Measurements from ENCODE around the gene OLIG2. TPM values are rescaled to one million over a fixed set of nuclear protein-coding genes. Genes with fewer than 3 reads are reported as not detected.

OLIG2 gene
- polyA plus RNA-seq, 1 of the 3 experiments (the other 2 are of a cell fraction), result not detected

DNA sequence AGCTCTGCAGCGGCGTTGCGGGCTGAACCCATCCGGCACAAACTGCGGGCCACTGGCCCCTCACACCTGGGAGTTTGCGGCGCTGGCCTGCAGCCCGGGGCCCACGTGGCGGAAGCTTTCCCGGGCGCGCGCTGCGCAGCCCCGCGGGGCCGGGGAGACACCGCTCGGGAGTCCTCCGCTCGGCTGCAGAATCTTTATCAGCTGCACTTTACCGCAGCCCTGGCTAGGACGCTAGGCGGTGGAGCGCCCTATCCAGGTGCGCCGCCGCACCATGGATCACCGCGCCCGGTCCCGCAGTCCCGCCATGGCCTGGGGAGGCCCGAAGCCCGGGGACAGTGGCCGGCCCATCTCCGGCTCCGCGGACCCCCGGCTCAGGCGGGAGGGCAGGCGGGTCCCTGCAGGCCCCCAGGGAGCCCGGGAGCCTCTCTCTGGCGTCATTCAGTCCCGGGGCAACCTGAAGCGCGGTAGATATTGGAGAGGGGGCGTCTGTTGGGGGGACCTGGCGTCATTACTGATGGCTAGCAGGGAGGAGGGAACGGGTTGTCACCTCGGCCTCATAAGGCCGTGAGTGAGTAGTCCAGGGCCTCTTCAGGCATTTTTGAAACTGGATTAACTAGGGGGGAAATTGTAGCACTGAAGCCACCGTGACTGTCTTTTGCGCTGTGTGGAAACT is 5.7 kb upstream of the OLIG2 start:
- no peak overlapping the region for H3K9ac ChIP-seq
- H3K27ac ChIP-seq (ENCODE audit: low read depth in 2 of 2, low read length in 1 of 2), result no peak overlapping the region
- no peaks in the 10 kb centered on the region for H4K20me1 ChIP-seq (ENCODE audit: insufficient read depth)
- DNase-seq, result peak; percentile 29
- no peak overlapping the region for H2AFZ ChIP-seq (ENCODE audit: low read depth)
- H3K36me3 ChIP-seq (replicated peaks in 1 of 2; ENCODE audit: control insufficient read depth in 1 of 2, insufficient read depth in 2 of 2, low read length in 1 of 2), result no peaks in the 10 kb centered on the region
- H3F3A ChIP-seq (replicated peaks; ENCODE audit: insufficient read depth), result no peaks in the 10 kb centered on the region
- ChIA-PET CTCF (interaction anchor here (1.2 kb wide), 1 partner anchor 80 kb away, joined by 3 read pairs; no protein-coding TSS in a partner anchor), POLR2A (no interaction called here)
- peaks cover 95% of the 10 kb centered on the region for H3K27me3 ChIP-seq (ENCODE audit: insufficient read depth)
- WGBS (ENCODE audit: low lambda C conversion rate), result 9% methylated on average over 10 of the region's 55 CpGs
- no peaks in the 10 kb centered on the region for H3K79me2 ChIP-seq (ENCODE audit: insufficient read depth)
- TF ChIP-seq, protein P1, sequence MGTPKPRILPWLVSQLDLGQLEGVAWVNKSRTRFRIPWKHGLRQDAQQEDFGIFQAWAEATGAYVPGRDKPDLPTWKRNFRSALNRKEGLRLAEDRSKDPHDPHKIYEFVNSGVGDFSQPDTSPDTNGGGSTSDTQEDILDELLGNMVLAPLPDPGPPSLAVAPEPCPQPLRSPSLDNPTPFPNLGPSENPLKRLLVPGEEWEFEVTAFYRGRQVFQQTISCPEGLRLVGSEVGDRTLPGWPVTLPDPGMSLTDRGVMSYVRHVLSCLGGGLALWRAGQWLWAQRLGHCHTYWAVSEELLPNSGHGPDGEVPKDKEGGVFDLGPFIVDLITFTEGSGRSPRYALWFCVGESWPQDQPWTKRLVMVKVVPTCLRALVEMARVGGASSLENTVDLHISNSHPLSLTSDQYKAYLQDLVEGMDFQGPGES (IDR thresholded peaks at IDR 0.05; ENCODE audit: low read depth, low read length), result no peak
- TF ChIP-seq FOSL2 (IDR thresholded peaks at IDR 0.05; ENCODE audit: borderline replicate concordance, low read depth) (no peak), GABPA (IDR thresholded peaks at IDR 0.05; ENCODE audit: low read depth) (no peak), ZBTB33 (IDR thresholded peaks at IDR 0.05; ENCODE audit: borderline replicate concordance, low read depth) (no peak), NRF1 (IDR thresholded peaks at IDR 0.05; ENCODE audit: low read depth, low read length) (no peak), POLR2AphosphoS5 (IDR thresholded peaks at IDR 0.05; ENCODE audit: low read depth, low read length) (no peak), CHD2 (IDR thresholded peaks at IDR 0.05; ENCODE audit: low read length, partially characterized antibody) (no peak), TAF1 (IDR thresholded peaks at IDR 0.05; ENCODE audit: borderline replicate concordance, low read depth, low read length) (no peak), YY1 (IDR thresholded peaks at IDR 0.05; ENCODE audit: low read depth) (no peak), FOXM1 (IDR thresholded peaks at IDR 0.05; ENCODE audit: low read depth) (no peak), EZH2phosphoT487 (IDR thresholded peaks at IDR 0.05; ENCODE audit: borderline replicate concordance, low read depth) (no peak)
- TF ChIP-seq, protein P2, sequence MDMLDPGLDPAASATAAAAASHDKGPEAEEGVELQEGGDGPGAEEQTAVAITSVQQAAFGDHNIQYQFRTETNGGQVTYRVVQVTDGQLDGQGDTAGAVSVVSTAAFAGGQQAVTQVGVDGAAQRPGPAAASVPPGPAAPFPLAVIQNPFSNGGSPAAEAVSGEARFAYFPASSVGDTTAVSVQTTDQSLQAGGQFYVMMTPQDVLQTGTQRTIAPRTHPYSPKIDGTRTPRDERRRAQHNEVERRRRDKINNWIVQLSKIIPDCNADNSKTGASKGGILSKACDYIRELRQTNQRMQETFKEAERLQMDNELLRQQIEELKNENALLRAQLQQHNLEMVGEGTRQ (IDR thresholded peaks at IDR 0.05; ENCODE audit: borderline replicate concordance, low read depth, low read length), result no peak
- TF ChIP-seq, protein P3, sequence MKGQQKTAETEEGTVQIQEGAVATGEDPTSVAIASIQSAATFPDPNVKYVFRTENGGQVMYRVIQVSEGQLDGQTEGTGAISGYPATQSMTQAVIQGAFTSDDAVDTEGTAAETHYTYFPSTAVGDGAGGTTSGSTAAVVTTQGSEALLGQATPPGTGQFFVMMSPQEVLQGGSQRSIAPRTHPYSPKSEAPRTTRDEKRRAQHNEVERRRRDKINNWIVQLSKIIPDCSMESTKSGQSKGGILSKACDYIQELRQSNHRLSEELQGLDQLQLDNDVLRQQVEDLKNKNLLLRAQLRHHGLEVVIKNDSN (IDR thresholded peaks at IDR 0.05; ENCODE audit: borderline replicate concordance, low read depth), result no peak
- H3K9me2 ChIP-seq, result no peaks in the 10 kb centered on the region
- H3K4me3 ChIP-seq (ENCODE audit: low read depth in 2 of 2, low read length in 1 of 2), result no peak overlapping the region
- H3K4me2 ChIP-seq, result peak overlapping the region; percentile 28; the same call in 1 of the 2 replicates
- no peaks in the 10 kb centered on the region for H3K4me1 ChIP-seq (ENCODE audit: control insufficient read depth in 1 of 2, insufficient read depth in 2 of 2, low read depth in 1 of 2, low read length in 1 of 2)
- H3K9me3 ChIP-seq, result no peaks in the 10 kb centered on the region

All from SK-N-SH (cell line).